SK-N-SH treated with all-trans-retinoic acid at 6 μM for 48 hours (cell line): ENCODE results near the gene GLDN.

Experiments used
- ATAC-seq: fragments of 200-7000 bp; cut with Tn5 transposase; 3 replicates; pipeline ENCODE4 v1.9.1; 2020; ENCODE audit warnings: mild to moderate bottlenecking, moderate library complexity
- ARNTL ChIP-seq: fragments of 450-650 bp; formaldehyde crosslinking; IDR thresholded peaks from 2 replicates; pipeline ENCODE4 v1.5.0; 2020; ENCODE audit warnings: low read depth, mild to moderate bottlenecking, moderate library complexity, borderline replicate concordance
- BACH2 ChIP-seq: fragments of 250-450 bp; sonication (Bioruptor Pico); IDR thresholded peaks from 2 replicates; pipeline ENCODE4 v1.9.0; 2021; ENCODE audit warnings: mild to moderate bottlenecking, borderline replicate concordance
- CSDC2 ChIP-seq: fragments of 250-450 bp; sonication (Bioruptor Pico); IDR thresholded peaks from 2 replicates; pipeline ENCODE4 v1.5.0; 2020; ENCODE audit warnings: mild to moderate bottlenecking, moderate library complexity
- CSRNP3 ChIP-seq: fragments of 250-450 bp; sonication (Bioruptor Pico); IDR thresholded peaks from 2 replicates; pipeline ENCODE4 v1.5.1; 2021; ENCODE audit warnings: mild to moderate bottlenecking, moderate library complexity
- ESRRG ChIP-seq: fragments of 250-450 bp; sonication (Bioruptor Pico); IDR thresholded peaks from 2 replicates; pipeline ENCODE4 v1.6.1; 2021; ENCODE audit warnings: mild to moderate bottlenecking
- ISL1 ChIP-seq: fragments of 250-450 bp; sonication (Bioruptor Pico); IDR thresholded peaks from 2 replicates; pipeline ENCODE4 v2.1.2; 2022; ENCODE audit warnings: mild to moderate bottlenecking, moderate library complexity
- PATZ1 ChIP-seq: fragments of 250-450 bp; sonication (Bioruptor Pico); IDR thresholded peaks from 2 replicates; pipeline ENCODE4 v1.8.0; 2020; ENCODE audit warnings: mild to moderate bottlenecking, moderate library complexity, borderline replicate concordance
- POU6F1 ChIP-seq: fragments of 250-450 bp; sonication (Bioruptor Pico); IDR thresholded peaks from 2 replicates; pipeline ENCODE4 v1.8.0; 2021; ENCODE audit warnings: low read depth, mild to moderate bottlenecking, moderate library complexity, borderline replicate concordance
- PPARA ChIP-seq: fragments of 250-450 bp; sonication (Bioruptor Pico); IDR thresholded peaks from 2 replicates; pipeline ENCODE4 v1.5.0; 2020; ENCODE audit warnings: mild to moderate bottlenecking, borderline replicate concordance
- RARB ChIP-seq: fragments of 250-450 bp; sonication (Bioruptor Pico); IDR thresholded peaks from 2 replicates; pipeline ENCODE4 v1.8.0; 2021; ENCODE audit warnings: mild to moderate bottlenecking, moderate library complexity
- SNAI2 ChIP-seq: fragments of 250-450 bp; sonication (Bioruptor Pico); IDR thresholded peaks from 2 replicates; pipeline ENCODE4 v1.5.0; 2020; ENCODE audit warnings: mild to moderate bottlenecking, moderate library complexity
- TSHZ2 ChIP-seq: fragments of 250-450 bp; sonication (Bioruptor Pico); IDR thresholded peaks from 2 replicates; pipeline ENCODE4 v1.5.0; 2020; ENCODE audit warnings: mild to moderate bottlenecking, moderate library complexity
- ZC3H10 ChIP-seq: fragments of 250-450 bp; sonication (Bioruptor Pico); IDR thresholded peaks from 2 replicates; pipeline ENCODE4 v1.5.1; 2021; ENCODE audit warnings: mild to moderate bottlenecking, moderate library complexity
- ZFP3 ChIP-seq: fragments of 250-450 bp; sonication (Bioruptor Pico); IDR thresholded peaks from 2 replicates; pipeline ENCODE4 v1.5.0; 2020; ENCODE audit warnings: mild to moderate bottlenecking, moderate library complexity
- ZFP30 ChIP-seq: fragments of 450-650 bp; formaldehyde crosslinking; IDR thresholded peaks from 2 replicates; pipeline ENCODE4 v1.5.0; 2022; ENCODE audit warnings: mild to moderate bottlenecking, moderate library complexity
- ZNF565 ChIP-seq: fragments of 450-650 bp; formaldehyde crosslinking; conservative IDR thresholded peaks from 2 replicates; pipeline ENCODE4 v1.5.0; 2020; ENCODE audit warnings: low read depth, mild to moderate bottlenecking, moderate library complexity
- ZNF8 ChIP-seq: fragments of 450-650 bp; formaldehyde crosslinking; IDR thresholded peaks from 2 replicates; pipeline ENCODE4 v1.5.0; 2020; ENCODE audit warnings: mild to moderate bottlenecking, moderate library complexity

Gene GLDN

GRCh38 chr15:51349156-51349844 is 7.8 kb downstream of the GLDN start:
- TF ChIP-seq PPARA (CRISPR knock-in tag) = no peak
- TF ChIP-seq, all 23 proteins: peak for 0

GRCh38 chr15:51350723-51351122 is 9.3 kb downstream of the GLDN start:
- no peak for ATAC-seq
- TF ChIP-seq ZFP3 (CRISPR knock-in tag) = no peak
- no peak for TF ChIP-seq POU6F1 (CRISPR knock-in tag)
- TF ChIP-seq CSDC2 = no peak
- TF ChIP-seq PATZ1 = no peak
- no peak for TF ChIP-seq ZC3H10
- no peak for TF ChIP-seq ESRRG (CRISPR knock-in tag)
- TF ChIP-seq, all 23 proteins: peak for 0

More at GRCh38 chr15:51349156-51349844, 7.8 kb downstream of the GLDN start:
- ATAC-seq = no peak

- ATAC-seq = no peak
- TF ChIP-seq CSDC2 = no peak
- TF ChIP-seq ZNF8 = no peak
- TF ChIP-seq CSRNP3 = no peak
- no peak for TF ChIP-seq SNAI2 (CRISPR knock-in tag)
- TF ChIP-seq ZFP30 (CRISPR knock-in tag) = no peak
- no peak for TF ChIP-seq PATZ1
- no peak for TF ChIP-seq ZNF565 (CRISPR knock-in tag)
- no peak for TF ChIP-seq BACH2
- no peak for TF ChIP-seq ARNTL (CRISPR knock-in tag)
- TF ChIP-seq TSHZ2 (CRISPR knock-in tag) = no peak
- no peak for TF ChIP-seq RARB (CRISPR knock-in tag)
- no peak for TF ChIP-seq POU6F1 (CRISPR knock-in tag)
- no peak for TF ChIP-seq ZFP3 (CRISPR knock-in tag)
- TF ChIP-seq ISL1 (CRISPR knock-in tag) = no peak
- TF ChIP-seq, all 23 proteins: peak for 0
Measured at GRCh38 chr15:51353976-51354375, 12.5 kb downstream of the GLDN start.
